ENCODE data around the gene CD28.

Gene CD28

GRCh38 chr2:203720915-203721672 lies 14.7 kb downstream of the CD28 start:
- TF ChIP-seq FOXM1 (IDR thresholded peaks at IDR 0.05; ENCODE audit: borderline replicate concordance, low read depth): no peak
- no peak for TF ChIP-seq TCF12 (IDR thresholded peaks at IDR 0.05; ENCODE audit: low read depth)
- TF ChIP-seq EP300 (IDR thresholded peaks at IDR 0.05; ENCODE audit: borderline replicate concordance): no peak
- no peak for TF ChIP-seq TAF1 (IDR thresholded peaks at IDR 0.05; ENCODE audit: low read depth)
- TF ChIP-seq TEAD4 (IDR thresholded peaks at IDR 0.05): no peak
- TF ChIP-seq REST (IDR thresholded peaks at IDR 0.05; ENCODE audit: low read depth): no peak
- TF ChIP-seq YY1 (IDR thresholded peaks at IDR 0.05; ENCODE audit: low read depth): no peak
- TF ChIP-seq MAX (IDR thresholded peaks at IDR 0.05): no peak
- TF ChIP-seq EGR1 (IDR thresholded peaks at IDR 0.05): no peak
- TF ChIP-seq USF1 (IDR thresholded peaks at IDR 0.05): no peak
- no peak for TF ChIP-seq ZBTB7A (IDR thresholded peaks at IDR 0.05; ENCODE audit: low read depth)
- no peak for TF ChIP-seq NFIC (IDR thresholded peaks at IDR 0.05)

- TF ChIP-seq TAF1 (IDR thresholded peaks at IDR 0.05; ENCODE audit: low read depth) (no peak), FOXM1 (IDR thresholded peaks at IDR 0.05; ENCODE audit: borderline replicate concordance, low read depth) (no peak), YY1 (IDR thresholded peaks at IDR 0.05; ENCODE audit: low read depth) (no peak), ZBTB7A (IDR thresholded peaks at IDR 0.05; ENCODE audit: low read depth) (no peak), EGR1 (IDR thresholded peaks at IDR 0.05) (no peak), USF1 (IDR thresholded peaks at IDR 0.05) (no peak), RAD21 (IDR thresholded peaks at IDR 0.05; ENCODE audit: low read depth) (no peak), MAX (IDR thresholded peaks at IDR 0.05) (no peak), EP300 (IDR thresholded peaks at IDR 0.05; ENCODE audit: borderline replicate concordance) (no peak), REST (IDR thresholded peaks at IDR 0.05; ENCODE audit: low read depth) (no peak), NFIC (IDR thresholded peaks at IDR 0.05) (no peak)
Measured at GRCh38 chr2:203721781-203722300, 15.4 kb downstream of the CD28 start.

GRCh38 chr2:203722411-203722810 lies 16.0 kb downstream of the CD28 start:
- TF ChIP-seq CREB1 (IDR thresholded peaks at IDR 0.05; ENCODE audit: low read depth) (no peak), CEBPB (IDR thresholded peaks at IDR 0.05) (no peak)

- TF ChIP-seq EP300 (IDR thresholded peaks at IDR 0.05; ENCODE audit: borderline replicate concordance) (no peak), ZBTB7A (IDR thresholded peaks at IDR 0.05; ENCODE audit: low read depth) (no peak), FOXM1 (IDR thresholded peaks at IDR 0.05; ENCODE audit: borderline replicate concordance, low read depth) (no peak), TAF1 (IDR thresholded peaks at IDR 0.05; ENCODE audit: low read depth) (no peak), CEBPB (IDR thresholded peaks at IDR 0.05) (no peak), USF1 (IDR thresholded peaks at IDR 0.05) (no peak)
Measured at GRCh38 chr2:203728321-203728720, 21.9 kb downstream of the CD28 start.

GRCh38 chr2:203730076-203730729 lies 23.8 kb downstream of the CD28 start:
- no peak for TF ChIP-seq CREB1 (IDR thresholded peaks at IDR 0.05; ENCODE audit: low read depth)
- no peak for TF ChIP-seq TAF1 (IDR thresholded peaks at IDR 0.05; ENCODE audit: low read depth)
- TF ChIP-seq EGR1 (IDR thresholded peaks at IDR 0.05): no peak
- TF ChIP-seq CEBPB (IDR thresholded peaks at IDR 0.05): no peak
- no peak for TF ChIP-seq RAD21 (IDR thresholded peaks at IDR 0.05; ENCODE audit: low read depth)
- no peak for TF ChIP-seq ZBTB7A (IDR thresholded peaks at IDR 0.05; ENCODE audit: low read depth)
- no peak for TF ChIP-seq MAX (IDR thresholded peaks at IDR 0.05)
- TF ChIP-seq REST (IDR thresholded peaks at IDR 0.05; ENCODE audit: low read depth): no peak
- no peak for TF ChIP-seq USF1 (IDR thresholded peaks at IDR 0.05)
- no peak for TF ChIP-seq EP300 (IDR thresholded peaks at IDR 0.05; ENCODE audit: borderline replicate concordance)
- no peak for TF ChIP-seq FOXM1 (IDR thresholded peaks at IDR 0.05; ENCODE audit: borderline replicate concordance, low read depth)
- TF ChIP-seq NFIC (IDR thresholded peaks at IDR 0.05): no peak
- no peak for TF ChIP-seq TCF12 (IDR thresholded peaks at IDR 0.05; ENCODE audit: low read depth)
- no peak for TF ChIP-seq YY1 (IDR thresholded peaks at IDR 0.05; ENCODE audit: low read depth)
